ENCODE data around the gene MARCHF4.
"Not testable (repeated sequence)": the region's sequence is repeated elsewhere in the genome, so short reads cannot be mapped to it uniquely, and the experiment has no call there.

MARCHF4 gene

DNA sequence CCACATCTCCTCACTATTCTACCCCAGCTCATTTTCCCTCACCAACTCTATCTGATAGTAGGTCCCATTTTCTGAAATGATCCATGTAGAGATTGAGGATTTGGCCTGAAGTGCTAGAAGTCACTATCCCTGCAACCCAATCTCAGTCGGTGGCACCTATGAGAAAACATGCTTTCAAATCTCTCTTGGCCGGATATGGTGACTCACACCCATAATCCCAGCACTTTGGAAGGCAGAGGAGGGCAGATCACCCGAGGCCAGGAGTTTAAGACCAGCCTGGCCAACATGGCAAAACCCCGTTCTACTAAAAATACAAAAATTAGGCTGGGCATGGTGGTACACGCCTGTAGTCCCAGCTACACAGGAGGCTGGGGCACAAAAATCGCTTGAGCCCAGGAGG, 19.1 kb upstream of the MARCHF4 start:
- no peak for DNase-seq (ENCODE audit: low spot score)

DNA sequence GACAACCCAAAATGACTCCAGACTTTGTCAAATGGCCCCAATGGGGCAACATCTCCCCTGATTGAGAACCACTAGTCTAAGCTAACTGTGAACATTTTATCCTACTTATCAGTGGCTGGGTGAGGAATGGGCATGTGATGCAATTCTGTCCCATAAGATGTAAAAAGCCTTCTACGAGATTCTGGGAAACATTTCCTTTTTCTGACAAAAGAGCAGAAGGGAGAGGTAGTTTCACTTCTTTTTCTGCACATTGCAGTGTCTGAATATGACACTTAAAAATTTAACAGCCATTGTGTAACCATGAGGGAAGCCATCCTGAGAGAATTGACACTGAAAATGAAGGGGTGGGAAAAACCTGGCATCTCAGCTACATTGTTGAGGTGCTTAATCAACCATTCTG, 17.3 kb upstream of the MARCHF4 start:
- DNase-seq (ENCODE audit: low spot score), result no peak

DNA sequence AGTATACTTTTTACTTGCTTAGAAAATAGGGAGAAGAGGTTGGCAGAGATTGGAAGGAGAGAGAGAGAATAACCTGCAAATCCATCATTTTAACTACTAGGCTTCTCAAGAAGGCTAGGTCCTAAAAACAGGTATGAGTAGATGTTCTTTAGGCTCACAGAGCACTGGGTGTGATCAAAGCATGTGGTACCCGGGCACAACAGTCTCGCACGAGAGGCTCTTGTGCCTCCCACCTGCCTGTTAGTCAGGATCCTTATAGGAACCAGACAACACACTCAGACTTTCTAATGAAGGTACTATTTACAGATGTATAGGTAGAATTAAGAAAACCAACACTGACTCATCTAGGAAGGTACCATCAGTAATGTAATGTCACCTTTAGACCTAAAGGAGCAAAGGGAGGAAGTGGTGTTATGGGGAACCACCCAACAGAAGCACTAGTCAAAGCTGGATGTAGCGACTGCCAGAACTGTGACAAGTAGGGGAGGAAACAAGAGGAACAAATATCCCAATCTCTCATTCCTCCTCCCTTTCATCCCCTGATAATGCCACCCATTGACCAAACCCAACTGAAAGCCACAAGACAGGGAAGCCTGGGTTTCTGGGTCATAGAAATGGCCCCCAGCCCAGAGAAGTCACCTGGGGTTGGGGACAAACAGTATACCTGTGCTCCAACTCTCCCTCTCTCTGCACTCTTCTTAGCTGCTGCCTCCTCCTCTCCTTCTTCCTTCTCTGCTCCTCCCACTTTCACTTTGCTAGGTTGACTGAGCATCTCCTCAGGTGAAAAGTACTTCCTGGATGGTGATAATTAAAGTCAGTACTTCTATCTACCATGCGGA, 16.0 kb upstream of the MARCHF4 start:
- peak; percentile 14 for DNase-seq (ENCODE audit: low spot score)

DNA sequence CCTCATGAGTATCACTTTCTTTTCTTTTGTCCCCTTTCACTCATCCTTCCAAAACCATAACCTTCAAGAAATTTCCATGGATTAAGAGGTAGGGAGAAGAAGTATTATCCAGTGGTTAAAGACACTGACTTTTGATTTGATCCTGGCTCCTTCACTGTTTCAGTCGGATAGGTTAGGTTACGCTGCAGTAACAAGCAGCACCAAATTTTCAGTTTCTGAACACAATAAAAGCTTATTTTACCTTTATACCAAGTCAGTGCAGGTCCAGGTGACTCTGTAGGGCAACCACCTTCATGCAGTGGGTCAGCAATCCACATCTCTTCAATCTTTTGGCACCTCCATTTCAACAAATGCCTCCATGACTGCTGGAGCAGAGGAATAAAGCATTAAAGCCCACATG, 15.0 kb upstream of the MARCHF4 start:
- no peak for DNase-seq (ENCODE audit: low spot score)

DNA sequence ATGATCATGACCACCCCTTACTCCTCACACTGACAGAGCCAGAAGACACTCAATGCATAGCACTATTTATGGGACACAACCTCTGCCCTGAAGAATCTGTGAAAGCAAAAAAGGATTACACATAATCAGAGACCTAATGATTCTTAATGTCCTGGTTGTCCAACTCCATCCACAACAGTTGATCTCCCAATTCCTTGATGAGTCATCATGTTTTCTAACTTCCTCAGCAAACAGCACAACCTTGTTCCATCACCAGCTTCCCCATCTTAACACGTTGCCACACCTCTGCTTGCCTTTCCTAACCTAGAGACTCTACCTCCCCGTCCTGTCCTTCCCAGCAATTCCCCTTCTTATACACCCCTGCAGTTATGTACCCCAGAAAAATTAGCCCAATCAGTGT, 13.2 kb upstream of the MARCHF4 start:
- DNase-seq (ENCODE audit: low spot score), result no peak

DNA sequence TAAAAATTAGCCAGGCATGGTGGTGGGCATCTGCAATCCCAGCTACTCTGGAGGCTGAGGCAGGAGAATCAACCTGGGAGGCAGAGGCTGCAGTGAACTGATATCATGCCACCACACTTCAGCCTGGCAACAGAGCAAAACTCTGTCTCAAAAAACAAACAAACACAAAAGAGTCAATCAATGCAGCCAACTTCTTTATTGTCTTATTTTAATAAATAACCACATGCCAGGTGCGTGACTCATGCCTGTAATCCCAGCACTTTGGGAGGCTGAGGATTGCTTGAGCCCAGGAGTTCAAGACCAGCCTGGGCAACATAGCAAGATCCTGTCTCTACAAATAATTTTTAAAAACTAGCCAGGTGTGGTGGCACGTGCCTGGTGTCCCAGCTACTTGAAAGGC, 12.1 kb upstream of the MARCHF4 start:
- DNase-seq (ENCODE audit: low spot score), result not testable (repeated sequence)

DNA sequence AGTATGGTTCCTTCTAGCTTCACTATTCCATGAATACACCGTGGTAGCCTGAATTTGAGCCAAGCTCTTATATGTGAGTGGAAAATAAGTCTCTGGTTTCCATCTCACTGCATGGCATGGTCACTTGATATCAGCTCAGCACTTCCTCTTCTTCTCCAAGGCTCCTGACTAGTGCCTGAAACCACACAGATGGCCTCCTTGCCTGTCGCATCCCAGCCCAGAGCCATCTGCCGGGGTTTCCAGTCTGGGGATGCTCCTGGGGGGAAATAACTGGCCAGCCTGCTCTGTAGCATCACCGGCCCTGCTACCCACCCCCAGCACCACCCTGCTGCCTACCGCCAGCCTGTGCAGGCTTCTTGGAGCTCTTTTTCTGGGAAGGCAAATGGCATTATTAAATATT, 7.7 kb upstream of the MARCHF4 start:
- DNase-seq (ENCODE audit: low spot score), result no peak

DNA sequence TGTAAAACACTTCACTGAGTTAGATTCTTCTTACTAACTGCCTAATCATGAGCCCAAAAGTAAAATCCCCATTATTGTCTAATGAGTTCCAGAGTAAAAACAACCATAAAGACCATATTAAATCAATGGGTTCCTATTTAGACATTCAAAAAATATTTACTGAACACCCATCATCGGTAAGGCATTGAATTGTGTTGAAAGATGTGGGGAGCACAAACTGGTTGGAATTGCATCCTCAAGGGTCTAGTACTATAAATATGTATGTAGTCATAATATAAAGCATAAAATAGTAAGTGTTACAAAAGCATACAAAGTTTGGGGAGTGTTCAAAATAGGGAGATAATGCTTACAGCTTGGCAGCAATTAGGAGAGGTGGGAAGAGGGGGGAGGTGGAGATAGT, 3.0 kb upstream of the MARCHF4 start:
- DNase-seq (ENCODE audit: low spot score), result no peak

DNA sequence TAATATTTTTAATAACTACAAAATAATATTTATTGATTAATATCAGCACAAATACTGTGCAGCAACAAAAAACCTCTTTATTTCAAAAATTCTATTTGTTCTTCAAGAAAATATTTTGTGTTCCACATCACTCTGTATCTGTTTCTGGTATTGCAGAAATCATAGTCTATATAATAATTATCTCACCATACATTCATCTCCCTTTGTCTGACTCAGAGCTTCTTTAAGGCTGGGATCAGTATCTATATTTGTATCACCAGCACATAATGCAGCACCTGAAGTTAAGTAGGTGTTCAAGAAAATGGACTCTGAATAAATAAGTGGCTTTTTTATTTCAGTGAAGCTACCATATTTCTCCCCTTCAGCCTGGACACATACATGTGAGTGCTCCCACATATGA, 1.6 kb upstream of the MARCHF4 start:
- DNase-seq (ENCODE audit: low spot score), result no peak

DNA sequence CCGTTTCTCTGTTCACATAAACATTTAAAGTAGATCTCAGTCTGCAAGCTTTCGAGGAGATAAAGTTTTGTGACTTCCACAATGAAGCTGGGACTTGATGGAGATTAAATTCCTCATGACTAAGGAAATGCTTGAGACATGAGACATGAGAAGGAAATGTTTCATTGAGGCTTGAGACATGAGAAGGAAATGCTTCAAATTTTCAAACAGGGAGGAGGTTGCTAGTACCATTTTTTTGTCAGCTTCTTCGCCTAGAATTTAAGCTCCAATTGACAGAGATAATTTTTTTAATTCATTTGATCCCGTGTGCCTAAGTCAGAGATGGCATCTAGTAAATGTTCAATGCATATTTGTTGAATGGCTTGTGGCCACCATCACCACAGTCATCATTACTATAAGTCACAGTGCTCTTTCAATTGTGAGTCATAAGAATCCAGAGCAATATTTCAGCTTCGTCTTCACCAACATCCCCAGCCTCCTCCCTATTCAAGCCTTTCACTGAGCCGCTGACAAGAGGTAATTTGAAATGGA, 543 bp upstream of the MARCHF4 start:
- no peak for DNase-seq (ENCODE audit: low spot score)

DNA sequence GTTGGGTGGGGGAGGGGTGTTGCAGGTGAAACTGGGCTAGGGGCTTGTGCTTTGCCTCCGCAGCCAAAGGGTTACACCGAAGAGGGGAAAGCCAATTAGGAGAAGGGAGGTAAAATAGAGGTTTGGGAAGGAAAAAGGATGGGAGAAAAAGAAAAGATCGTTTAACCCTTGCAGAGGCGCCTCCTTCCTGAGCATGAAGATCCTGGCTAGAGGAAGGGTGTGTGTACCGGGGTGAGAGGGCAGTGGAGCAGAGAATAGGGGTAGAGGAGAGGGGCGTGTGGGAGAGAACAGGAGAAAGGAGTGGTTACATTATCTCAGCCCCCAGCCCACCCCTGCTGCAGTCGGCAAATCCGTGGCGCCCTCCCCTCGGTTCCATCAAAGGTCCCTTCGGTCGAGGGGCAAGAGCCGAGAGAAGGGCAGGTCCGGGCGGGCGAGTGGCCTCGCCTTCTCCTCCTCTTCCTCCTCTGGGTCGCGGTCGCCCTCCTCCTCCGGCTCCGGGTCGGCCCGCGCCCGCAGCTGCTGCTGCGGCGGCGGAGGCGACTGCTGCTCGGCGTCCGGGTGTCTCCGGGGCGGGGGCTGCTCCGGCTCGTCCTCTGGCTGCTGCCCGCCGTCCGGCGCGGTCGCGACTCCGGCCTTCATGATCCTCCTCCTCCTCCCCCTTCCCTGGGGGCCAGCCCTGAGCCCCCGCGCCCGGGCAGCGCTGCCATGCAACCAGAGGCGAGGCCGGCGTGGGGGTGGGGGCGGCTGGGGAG, 1.1 kb downstream of the MARCHF4 start:
- no peak for DNase-seq (ENCODE audit: low spot score)

DNA sequence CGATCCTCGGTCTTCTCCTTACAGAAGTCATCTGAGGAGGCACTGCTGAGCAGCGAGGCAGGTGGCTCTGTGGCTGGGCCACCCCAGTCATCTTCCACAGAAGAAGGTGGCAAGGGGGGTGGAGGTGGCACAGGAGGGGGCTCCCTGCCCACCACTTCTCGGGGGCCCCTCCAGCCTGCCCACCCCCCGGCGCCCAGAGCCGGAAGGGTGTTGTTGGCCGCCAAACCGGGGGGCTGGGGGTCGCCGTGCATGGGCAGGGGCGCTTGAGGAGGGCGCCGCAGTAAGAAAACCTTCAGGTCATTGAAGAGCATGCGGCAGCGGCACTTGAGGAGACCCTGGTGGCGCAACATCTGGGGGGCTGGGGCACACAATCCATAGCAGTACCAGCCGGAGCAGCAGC, 2.5 kb downstream of the MARCHF4 start:
- DNase-seq (ENCODE audit: low spot score), result no peak

DNA sequence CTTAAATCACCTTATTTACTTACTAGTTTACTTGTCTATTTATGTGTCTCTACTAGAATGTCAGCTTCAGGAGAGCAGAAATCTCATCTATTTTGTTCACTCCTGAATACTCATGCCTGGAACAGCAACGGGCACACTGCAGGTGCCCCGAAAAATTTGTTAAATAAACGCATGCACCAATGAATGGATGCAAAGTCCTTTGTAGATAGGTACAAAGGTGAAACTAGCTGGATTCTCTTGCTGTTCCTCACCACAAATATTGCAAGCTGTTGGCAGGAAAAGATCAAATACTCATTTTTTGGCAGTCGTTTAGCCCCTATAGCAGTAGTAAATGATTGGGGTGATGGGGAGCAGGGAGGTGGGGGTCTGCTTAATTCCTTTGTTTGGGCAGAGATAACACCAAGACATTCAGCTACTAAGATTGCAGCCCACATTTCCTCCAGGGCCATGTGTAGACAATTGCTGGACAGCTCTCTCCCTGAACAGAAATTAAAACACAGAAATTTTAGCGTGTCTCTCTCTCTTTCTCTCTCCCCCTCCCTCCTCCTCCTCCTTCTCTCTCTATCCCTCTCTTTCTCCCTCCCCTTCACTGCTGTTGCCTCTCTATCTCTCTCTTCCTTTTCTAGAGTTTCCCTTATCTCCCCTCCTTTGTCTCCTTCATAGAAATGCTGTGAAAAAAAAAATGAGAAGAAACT, 5.4 kb downstream of the MARCHF4 start:
- no peak for DNase-seq (ENCODE audit: low spot score)

DNA sequence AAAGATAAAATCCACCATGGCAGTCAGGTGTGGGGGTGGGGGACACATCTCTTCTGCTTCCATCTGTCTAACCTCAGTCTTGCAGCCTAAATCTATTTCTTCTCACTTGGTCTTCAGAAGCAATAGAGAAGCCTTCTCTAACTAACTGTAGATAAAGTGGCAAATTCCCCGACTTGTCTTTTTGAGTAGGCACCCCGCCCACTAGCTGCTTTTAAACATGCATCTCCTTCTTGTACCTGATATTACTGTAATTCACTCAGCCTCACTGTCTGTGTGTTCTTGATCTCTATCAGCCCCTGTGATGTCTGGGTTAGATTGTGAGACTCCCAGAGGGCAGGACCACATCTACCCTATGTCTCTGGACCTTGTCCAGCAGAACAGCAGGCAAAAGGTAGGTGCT, 6.8 kb downstream of the MARCHF4 start:
- no peak for DNase-seq (ENCODE audit: low spot score)

DNA sequence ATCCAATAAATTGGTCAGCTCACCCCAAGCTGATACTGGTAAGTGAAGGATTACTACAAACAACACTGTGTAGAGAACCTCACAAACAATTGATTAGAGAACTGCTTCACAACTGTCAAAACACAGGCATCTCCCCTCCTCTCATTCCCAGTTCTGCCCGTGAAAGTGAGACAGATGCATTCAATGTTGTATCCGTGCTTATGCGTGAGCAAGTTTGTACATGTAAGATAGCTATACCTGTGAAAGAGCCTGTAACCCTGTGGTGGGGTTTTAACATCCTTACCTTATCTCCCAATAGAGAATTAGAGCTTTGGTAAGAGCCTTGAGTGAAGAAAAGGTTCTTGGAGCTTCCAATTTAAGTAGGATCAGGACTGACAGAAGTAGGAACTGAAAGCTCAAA, 9.1 kb downstream of the MARCHF4 start:
- no peak for DNase-seq (ENCODE audit: low spot score)

DNA sequence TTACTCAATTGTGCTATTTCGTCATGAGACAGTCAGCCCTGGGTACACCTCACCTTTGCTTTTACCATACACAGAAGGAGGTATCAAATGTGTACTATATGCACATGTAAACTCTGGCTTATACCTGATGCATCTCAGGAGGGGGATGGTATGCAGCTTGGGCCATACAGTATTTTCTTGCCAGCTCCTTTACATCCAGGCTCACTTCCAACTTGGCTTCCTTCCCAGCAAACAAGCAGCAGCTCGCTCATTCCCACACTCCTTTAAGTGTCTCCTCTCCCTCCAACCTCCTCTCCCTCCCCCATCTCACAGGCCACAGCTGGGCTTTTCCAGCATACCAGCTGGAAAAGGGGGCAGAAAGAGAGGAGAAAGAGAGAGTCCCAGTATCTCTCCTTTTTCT, 9.6 kb downstream of the MARCHF4 start:
- DNase-seq (ENCODE audit: low spot score), result no peak

DNA sequence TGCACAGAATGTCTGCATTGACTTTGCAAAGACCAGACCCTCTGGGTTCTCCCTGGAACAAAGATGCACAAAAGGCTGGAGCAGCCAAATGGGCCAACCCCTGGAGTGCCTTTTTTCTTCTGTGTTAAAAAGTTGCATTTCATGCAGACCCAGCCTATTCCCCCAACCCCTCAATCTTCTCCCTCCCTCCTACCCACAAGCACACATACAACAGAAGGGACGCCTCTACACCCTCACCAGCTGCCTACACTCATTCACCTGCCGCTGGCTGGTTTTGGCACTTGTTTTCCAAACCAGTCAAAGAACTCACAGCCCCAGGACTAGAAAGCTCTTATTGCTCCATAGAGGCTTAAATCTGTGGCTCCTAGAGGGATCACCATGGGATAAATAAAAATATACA, 16.6 kb downstream of the MARCHF4 start:
- no peak for DNase-seq (ENCODE audit: low spot score)

DNA sequence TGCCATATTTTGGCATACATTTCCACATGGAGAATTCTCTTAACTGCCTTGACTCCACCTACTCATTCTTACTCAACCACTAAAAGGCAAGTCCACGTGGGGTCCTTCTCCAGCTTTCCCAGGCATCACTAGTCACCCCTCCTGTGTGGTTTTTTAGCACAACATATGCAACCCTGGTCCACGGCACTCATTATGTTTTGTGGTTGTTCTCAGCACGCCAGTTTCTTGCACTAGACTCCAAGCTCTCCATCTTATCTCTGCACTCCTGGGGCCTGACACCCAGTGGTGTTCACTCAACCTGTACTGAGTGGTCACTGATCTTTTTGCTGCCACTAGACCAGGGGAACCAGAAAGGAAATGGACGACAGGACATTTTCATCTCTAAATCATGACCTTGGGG, 18.0 kb downstream of the MARCHF4 start:
- no peak for DNase-seq (ENCODE audit: low spot score)

DNA sequence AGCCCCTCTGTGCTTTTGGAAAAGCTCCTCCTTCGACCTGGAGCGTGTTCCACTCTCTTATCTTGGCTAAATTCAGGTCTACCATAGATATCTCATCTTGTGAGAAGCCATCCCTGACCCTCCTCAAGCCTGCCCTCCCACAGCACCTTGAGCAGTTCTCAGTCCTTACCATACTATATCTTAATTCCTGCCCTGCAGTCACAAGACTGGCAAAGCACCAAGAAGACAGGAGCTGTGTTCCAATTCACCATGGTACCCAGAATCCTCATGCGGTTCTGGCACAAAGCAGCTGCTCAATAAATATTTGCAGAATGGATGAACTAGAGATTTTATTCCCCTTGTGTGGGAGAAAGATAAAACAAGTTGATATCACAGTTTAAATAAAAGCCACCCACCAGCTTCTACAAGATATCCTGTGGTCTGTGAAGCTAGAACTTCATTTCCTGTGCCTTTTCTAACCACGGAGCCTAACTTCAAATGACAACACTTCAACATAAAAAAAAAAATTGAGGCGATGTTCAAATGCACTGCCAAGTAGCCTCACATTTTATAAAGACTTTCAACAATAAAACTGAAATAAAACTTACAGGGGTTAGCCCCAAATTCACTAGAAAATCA, 19.5 kb downstream of the MARCHF4 start:
- peak; percentile 17 for DNase-seq (ENCODE audit: low spot score)

DNA sequence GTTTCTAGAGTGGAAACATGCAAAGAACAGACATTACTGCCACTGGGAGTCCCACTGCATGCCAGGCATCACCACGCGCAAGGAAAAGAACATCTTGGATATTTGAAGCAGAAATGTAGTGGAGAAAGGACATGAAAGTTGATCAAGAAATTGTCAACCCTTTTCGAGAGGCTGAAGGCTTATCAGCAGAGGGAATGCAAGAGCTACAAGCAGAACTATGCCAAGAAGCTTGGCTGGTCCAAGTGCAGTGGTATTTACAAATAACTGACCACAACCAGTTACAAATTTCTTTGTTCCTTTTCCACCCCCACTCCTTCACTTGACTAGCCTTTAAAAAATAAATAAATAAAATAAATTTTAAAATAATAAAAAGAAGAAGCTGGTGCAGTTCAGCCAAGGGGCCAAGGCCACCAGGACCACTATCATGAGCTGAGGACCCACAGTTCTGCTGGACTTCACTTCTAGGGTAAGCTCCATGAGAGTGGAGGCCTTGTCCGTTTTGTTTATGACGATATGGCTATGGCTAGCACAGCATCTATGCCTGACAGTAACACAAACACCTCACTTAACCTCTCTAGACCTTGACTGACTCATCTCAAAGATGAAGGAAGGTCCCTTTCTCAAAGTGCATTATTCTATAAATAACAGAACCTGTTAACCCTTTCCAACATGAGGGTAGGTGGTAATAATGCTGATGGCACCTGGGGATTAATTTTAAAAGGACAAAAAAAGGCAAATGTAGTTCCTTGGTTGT, 20.9 kb downstream of the MARCHF4 start:
- DNase-seq (ENCODE audit: low spot score), result no peak

DNA sequence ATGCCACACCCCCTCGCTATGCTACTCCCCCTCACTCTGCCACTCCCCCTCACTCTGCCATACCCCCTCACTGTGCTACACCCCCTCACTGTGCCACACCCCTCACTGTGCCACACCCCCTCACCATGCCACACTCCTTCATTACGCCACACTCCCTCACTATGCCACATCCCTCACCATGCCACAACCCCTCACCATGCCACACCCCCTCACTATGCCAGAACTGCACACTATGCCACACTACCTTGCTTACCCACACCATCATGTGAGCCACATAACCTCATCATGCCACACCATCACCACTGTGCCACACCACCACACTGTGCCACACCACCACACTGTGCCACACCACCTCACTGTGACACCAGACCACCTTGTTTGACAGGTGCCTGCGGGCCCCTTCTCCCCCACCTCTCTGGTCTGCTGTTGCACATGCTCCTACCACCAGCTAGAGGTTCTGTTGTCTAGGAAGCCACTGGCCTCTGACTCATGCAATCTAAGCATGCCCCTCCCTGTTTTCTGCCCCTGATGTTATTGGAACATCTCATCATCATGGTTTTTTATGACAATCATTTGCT, 22.0 kb downstream of the MARCHF4 start:
- peak; percentile 17 for DNase-seq (ENCODE audit: low spot score)

All from activated CD4-positive, alpha-beta T cell treated with anti-CD3 and anti-CD28 coated beads, Interleukin-2, Interleukin-4, amounts not matched to agents 100 ng/mL and 50 ng/mL, durations not matched to agents 16 hours and 8 hours (primary cell).